OCI-LY1 (cell line): ENCODE measurements around the gene CAD.

Experiments
- H2AFZ ChIP-seq: fragments of 200-600 bp; sonication (generic), shearing (Covaris generic); 2 replicates; pipeline ENCODE4 v1.6.0; 2014; ENCODE audit warnings: antibody characterized with exemption, mild to moderate bottlenecking, low read length
- H3F3A ChIP-seq: fragments of 200-600 bp; sonication (generic), shearing (Covaris generic); 2 replicates; pipeline ENCODE4 v1.6.0; 2014; ENCODE audit warnings: mild to moderate bottlenecking, antibody characterized with exemption, low read length, moderate library complexity; ENCODE audit not compliant: insufficient read depth
- H3K27ac ChIP-seq: fragments of 200-600 bp; sonication (generic); 2 replicates; pipeline ENCODE4 v1.5.1; 2014; ENCODE audit warnings: low read length, mixed run types, mild to moderate bottlenecking, low read depth; ENCODE audit not compliant: poor library complexity, severe bottlenecking
- H3K27me3 ChIP-seq: fragments of 200-600 bp; sonication (generic); 2 replicates; pipeline ENCODE4 v1.6.0; 2014; ENCODE audit warnings: antibody characterized with exemption, mild to moderate bottlenecking, low read length, moderate library complexity; ENCODE audit not compliant: insufficient read depth
- H3K36me3 ChIP-seq: fragments of 200-600 bp; sonication (generic); 2 replicates; pipeline ENCODE4 v1.6.1; 2014; ENCODE audit warnings: mild to moderate bottlenecking, antibody characterized with exemption, low read length, moderate library complexity, mixed read lengths; ENCODE audit not compliant: insufficient read depth
- H3K4me1 ChIP-seq: fragments of 200-600 bp; sonication (generic); 2 replicates; pipeline ENCODE4 v1.5.1; 2014; ENCODE audit warnings: mild to moderate bottlenecking, low read length, moderate library complexity; ENCODE audit not compliant: insufficient read depth, severe bottlenecking
- H3K4me2 ChIP-seq: fragments of 200-600 bp; sonication (generic), shearing (Covaris generic); 2 replicates; pipeline ENCODE4 v1.6.1; 2014; ENCODE audit warnings: low read length
- H3K4me3 ChIP-seq: fragments of 200-600 bp; sonication (generic); 2 replicates; pipeline ENCODE4 v1.5.1; 2014; ENCODE audit warnings: low read length, low read depth, mild to moderate bottlenecking, mixed read lengths; ENCODE audit not compliant: poor library complexity, severe bottlenecking
- H3K79me2 ChIP-seq: fragments of 200-600 bp; shearing (Covaris generic); 2 replicates; pipeline ENCODE4 v1.6.1; 2016; ENCODE audit warnings: mixed run types, low read length, mixed read lengths; ENCODE audit not compliant: insufficient read depth
- H3K9ac ChIP-seq: fragments of 200-600 bp; sonication (generic), shearing (Covaris generic); 2 replicates; pipeline ENCODE4 v1.6.1; 2014; ENCODE audit warnings: mild to moderate bottlenecking, low read length, mixed read lengths
- H3K9me2 ChIP-seq: fragments of 200-600 bp; sonication (generic), shearing (Covaris generic); 2 replicates; pipeline ENCODE4 v1.6.1; 2014; ENCODE audit warnings: low read depth, mild to moderate bottlenecking, low read length, mixed read lengths
- H3K9me3 ChIP-seq: fragments of 200-600 bp; shearing (Covaris generic); 2 replicates; pipeline ENCODE4 v1.6.1; 2014; ENCODE audit warnings: low read length, mixed read lengths
- H4K20me1 ChIP-seq: fragments of 200-600 bp; sonication (generic), shearing (Covaris generic); 2 replicates; pipeline ENCODE4 v1.6.0; 2016; ENCODE audit warnings: mild to moderate bottlenecking, low read length; ENCODE audit not compliant: insufficient read depth
- EZH2 ChIP-seq: fragments of 200-600 bp; sonication (generic), shearing (Covaris generic); IDR thresholded peaks from 2 replicates; pipeline ENCODE4 v1.8.0; 2017; ENCODE audit warnings: borderline replicate concordance, mixed run types, mild to moderate bottlenecking, antibody characterized with exemption, low read length, moderate library complexity, mixed read lengths
- TF ChIP-seq, protein P1 (sequence below): fragments of 200-600 bp; sonication (generic), shearing (Covaris generic); IDR thresholded peaks from 2 replicates; pipeline ENCODE4 v1.5.1; 2017; ENCODE audit warnings: mild to moderate bottlenecking, antibody characterized with exemption, low read length, moderate library complexity, mixed read lengths

The CAD gene

DNA sequence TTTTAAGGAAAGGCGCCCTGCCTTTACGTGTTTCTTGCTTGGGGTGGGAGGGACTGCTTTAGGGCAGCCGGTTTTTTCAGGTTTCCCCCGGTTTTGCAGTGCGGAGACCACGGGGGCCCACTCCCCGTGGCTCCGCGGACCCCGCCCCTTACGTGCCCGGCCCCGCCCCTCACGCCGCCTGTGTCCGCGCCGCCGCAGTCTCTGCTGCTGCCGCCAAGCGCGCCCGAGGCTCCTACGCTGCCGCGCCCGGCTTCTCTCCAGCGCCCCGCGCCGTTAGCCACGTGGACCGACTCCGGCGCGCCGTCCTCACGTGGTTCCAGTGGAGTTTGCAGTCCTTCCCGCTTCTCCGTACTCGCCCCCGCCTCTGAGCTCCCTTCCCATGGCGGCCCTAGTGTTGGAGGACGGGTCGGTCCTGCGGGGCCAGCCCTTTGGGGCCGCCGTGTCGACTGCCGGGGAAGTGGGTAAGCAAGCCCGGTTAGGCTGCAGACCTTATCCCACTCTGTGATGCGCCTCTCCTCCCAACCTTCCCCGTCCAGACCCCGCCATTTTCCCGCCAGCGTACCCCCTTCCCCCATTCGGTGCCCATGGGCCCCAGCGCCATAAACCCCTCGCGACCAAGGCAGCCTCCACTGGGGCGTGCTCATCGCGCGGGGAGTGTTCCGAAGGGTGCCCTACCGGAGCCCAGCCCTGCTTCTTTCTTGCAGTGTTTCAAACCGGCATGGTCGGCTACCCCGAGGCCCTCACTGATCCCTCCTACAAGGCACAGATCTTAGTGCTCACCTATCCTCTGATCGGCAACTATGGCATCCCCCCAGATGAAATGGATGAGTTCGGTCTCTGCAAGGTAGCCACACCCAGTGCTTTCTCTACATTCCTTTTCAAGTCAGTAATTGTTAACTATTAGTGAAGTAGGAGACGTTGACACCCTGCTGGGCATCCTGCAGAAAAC, at the start of gene CAD:
Gene CAD, plus strand, starts transcription at position 197 of the 949 bp plus-strand sequence. Its CDS starts 183 bp downstream, at position 380.
- TF ChIP-seq, protein P1, sequence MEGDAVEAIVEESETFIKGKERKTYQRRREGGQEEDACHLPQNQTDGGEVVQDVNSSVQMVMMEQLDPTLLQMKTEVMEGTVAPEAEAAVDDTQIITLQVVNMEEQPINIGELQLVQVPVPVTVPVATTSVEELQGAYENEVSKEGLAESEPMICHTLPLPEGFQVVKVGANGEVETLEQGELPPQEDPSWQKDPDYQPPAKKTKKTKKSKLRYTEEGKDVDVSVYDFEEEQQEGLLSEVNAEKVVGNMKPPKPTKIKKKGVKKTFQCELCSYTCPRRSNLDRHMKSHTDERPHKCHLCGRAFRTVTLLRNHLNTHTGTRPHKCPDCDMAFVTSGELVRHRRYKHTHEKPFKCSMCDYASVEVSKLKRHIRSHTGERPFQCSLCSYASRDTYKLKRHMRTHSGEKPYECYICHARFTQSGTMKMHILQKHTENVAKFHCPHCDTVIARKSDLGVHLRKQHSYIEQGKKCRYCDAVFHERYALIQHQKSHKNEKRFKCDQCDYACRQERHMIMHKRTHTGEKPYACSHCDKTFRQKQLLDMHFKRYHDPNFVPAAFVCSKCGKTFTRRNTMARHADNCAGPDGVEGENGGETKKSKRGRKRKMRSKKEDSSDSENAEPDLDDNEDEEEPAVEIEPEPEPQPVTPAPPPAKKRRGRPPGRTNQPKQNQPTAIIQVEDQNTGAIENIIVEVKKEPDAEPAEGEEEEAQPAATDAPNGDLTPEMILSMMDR: 0 out of 2 replicates have a peak, but pooled peaks have one; percentile 10
- TF ChIP-seq EZH2: no peak
- Histone ChIP-seq H3K4me3 (peak within 1 kb of the TSS; percentile 95), H3K27me3 (no peaks in the 10 kb centered on the region)

DNA sequence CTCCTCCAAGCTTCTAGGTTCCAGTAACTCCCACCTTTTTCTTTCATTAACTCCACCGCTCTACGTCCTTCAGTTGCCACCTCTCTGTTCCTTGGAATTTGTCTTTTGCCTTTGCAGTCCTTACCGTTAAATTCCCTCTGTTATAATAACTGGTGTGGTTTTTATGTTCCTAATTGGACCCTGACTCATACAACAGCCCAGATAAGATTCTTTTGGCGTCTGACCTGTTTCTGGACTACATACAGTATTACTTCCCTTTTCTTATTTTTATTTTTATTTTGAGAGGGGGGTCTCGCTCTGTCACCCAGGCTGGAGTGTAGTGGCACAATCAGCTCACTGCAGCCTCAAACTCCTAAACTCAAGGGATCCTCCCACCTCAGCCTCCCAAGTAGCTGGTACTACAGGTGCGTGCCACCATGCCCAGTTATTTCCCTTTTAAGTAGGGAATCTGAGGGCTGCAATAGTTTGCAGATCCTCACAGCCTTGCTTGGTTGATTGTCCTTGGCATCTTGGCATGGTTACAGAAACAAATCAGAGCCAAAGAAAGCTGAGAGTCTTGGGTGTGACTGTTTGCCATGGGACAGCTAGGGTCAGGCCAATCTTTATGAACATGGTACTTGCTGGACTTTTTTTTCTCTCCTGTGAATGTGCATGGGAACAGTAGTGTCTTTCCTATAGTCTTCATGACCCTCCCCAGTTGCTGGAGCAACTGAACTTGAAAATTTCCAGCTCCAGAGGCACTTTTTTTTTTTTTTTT, 46.4 kb upstream of the CAD start:
- Histone ChIP-seq H3K4me1 (peaks cover 8% of the 10 kb centered on the region), H3K27ac (no peak overlapping the region)

More for the DNA sequence above, at the start of gene CAD:
- no peaks in the 10 kb centered on the region for H3K9me2 ChIP-seq
- no peaks in the 10 kb centered on the region for H4K20me1 ChIP-seq
- peak within 1 kb of the TSS; percentile 76 for H3K27ac ChIP-seq
- no peak within 1 kb of the TSS for H2AFZ ChIP-seq
- peaks cover 62% of the 10 kb centered on the region for H3K36me3 ChIP-seq
- H3K79me2 ChIP-seq: peaks cover 11% of the 10 kb centered on the region
- H3K4me2 ChIP-seq: peak within 1 kb of the TSS; percentile 86
- no peaks in the 10 kb centered on the region for H3F3A ChIP-seq
- H3K4me1 ChIP-seq: peaks cover 32% of the 10 kb centered on the region
- H3K9ac ChIP-seq: peak within 1 kb of the TSS; percentile 99
- H3K9me3 ChIP-seq: no peaks in the 10 kb centered on the region

DNA sequence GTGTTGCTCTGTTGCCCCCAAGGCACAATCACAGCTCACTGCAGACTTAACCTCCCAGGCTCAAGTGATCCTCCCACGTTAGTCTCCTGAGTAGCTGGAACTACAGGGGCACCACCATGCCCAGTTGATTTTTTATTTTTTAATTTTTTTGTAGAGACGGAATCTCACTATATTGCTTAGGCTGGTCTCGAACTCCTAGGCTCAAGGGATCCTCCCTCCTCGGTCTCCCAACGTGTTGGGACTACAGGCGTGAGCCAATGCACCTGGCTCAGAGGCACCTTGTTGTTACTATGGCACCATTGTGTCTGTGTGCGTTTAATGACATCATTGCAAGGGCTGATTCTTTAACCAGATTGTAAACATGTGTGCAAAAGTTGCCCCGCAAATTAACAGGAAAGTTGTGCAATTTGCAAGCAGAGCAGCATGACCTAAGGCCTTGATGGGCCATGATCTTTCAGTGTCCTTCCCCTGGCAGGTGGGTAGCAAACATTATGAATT, 45.8 kb upstream of the CAD start:
- TF ChIP-seq, protein P1: no peak
- no peak for TF ChIP-seq EZH2
- peaks cover 8% of the 10 kb centered on the region for H3K4me1 ChIP-seq
- no peaks in the 10 kb centered on the region for H3K9me2 ChIP-seq
- no peaks in the 10 kb centered on the region for H3F3A ChIP-seq
- no peaks in the 10 kb centered on the region for H3K9me3 ChIP-seq
- no peak overlapping the region for H3K9ac ChIP-seq
- no peak overlapping the region for H3K27ac ChIP-seq
- H3K36me3 ChIP-seq: no peaks in the 10 kb centered on the region; the same call in 1 of the 2 replicates
- H4K20me1 ChIP-seq: no peaks in the 10 kb centered on the region
- no peaks in the 10 kb centered on the region for H3K27me3 ChIP-seq
- no peak overlapping the region for H3K4me3 ChIP-seq
- H3K4me2 ChIP-seq: no peak overlapping the region
- no peaks in the 10 kb centered on the region for H3K79me2 ChIP-seq
- no peak overlapping the region for H2AFZ ChIP-seq

More for the DNA sequence above, 46.4 kb upstream of the CAD start:
- H2AFZ ChIP-seq: no peak overlapping the region
- H3K4me3 ChIP-seq: peak overlapping the region; percentile 37
- H3K36me3 ChIP-seq: no peaks in the 10 kb centered on the region; the same call in 1 of the 2 replicates
- no peak overlapping the region; the same call in 1 of the 2 replicates for H3K9ac ChIP-seq
- no peaks in the 10 kb centered on the region for H3K79me2 ChIP-seq
- no peaks in the 10 kb centered on the region for H3K9me2 ChIP-seq
- H3K9me3 ChIP-seq: no peaks in the 10 kb centered on the region
- peak overlapping the region; percentile 54 for H3K4me2 ChIP-seq
- no peaks in the 10 kb centered on the region for H3K27me3 ChIP-seq
- no peaks in the 10 kb centered on the region for H4K20me1 ChIP-seq
- TF ChIP-seq, protein P1: no peak
- no peak for TF ChIP-seq EZH2
- no peaks in the 10 kb centered on the region for H3F3A ChIP-seq
